Measurements from ENCODE around the gene IKZF5. TPM values are rescaled to one million over a fixed set of nuclear protein-coding genes. Genes with fewer than 3 reads are reported as not detected.

IKZF5 gene
- total and polyA plus RNA-seq, 8 donors = 12.5 to 29.7 (median 24.4) TPM

DNA sequence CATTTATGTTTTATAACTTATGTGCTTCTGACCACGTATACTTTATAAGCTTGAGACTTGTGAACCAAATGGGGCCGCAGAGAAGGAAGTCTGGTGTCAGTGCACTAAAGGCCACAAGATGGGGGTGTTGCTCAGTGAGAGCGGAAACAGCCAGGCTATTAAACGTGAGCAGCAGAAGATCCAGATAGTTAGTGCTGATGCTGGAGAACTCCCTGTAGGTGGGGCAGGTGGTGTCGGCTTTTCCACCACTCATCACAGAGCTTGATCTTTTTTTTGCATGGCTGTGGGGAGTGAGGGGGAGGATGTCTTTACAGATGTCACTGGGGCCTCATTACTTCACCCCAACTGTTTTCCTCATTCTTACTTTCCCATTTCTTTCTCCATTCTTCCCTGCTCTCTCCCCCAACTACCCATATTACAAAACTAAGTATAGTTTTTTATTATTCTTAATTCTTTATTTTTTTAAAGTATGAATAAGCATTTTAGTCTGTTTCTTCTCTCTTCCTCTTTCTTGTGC, 34.9 kb upstream of the IKZF5 start:
- peaks cover 0 to 3% of the 10 kb centered on the region in 2 donors for H3K4me1 ChIP-seq
- H3K4me3 ChIP-seq = no peak overlapping the region
- TF ChIP-seq, protein P1, sequence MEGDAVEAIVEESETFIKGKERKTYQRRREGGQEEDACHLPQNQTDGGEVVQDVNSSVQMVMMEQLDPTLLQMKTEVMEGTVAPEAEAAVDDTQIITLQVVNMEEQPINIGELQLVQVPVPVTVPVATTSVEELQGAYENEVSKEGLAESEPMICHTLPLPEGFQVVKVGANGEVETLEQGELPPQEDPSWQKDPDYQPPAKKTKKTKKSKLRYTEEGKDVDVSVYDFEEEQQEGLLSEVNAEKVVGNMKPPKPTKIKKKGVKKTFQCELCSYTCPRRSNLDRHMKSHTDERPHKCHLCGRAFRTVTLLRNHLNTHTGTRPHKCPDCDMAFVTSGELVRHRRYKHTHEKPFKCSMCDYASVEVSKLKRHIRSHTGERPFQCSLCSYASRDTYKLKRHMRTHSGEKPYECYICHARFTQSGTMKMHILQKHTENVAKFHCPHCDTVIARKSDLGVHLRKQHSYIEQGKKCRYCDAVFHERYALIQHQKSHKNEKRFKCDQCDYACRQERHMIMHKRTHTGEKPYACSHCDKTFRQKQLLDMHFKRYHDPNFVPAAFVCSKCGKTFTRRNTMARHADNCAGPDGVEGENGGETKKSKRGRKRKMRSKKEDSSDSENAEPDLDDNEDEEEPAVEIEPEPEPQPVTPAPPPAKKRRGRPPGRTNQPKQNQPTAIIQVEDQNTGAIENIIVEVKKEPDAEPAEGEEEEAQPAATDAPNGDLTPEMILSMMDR (IDR thresholded peaks at IDR 0.05) = peak; percentile 40 to 42
- intact Hi-C loops (cut with DNase I) = loop anchor here in 1 of 2 donors (5.0 kb wide), 1 partner anchor 514 kb away; no protein-coding TSS in a partner anchor
- DNase-seq (peak in 2 of 4 donors; percentile 24 to 54), ATAC-seq (peak; percentile 83)
- no peak overlapping the region for H3K27ac ChIP-seq
- no peaks in the 10 kb centered on the region for H3K9me3 ChIP-seq
- peaks cover 0 to 26% of the 10 kb centered on the region in 2 donors for H3K36me3 ChIP-seq
- H3K27me3 ChIP-seq = no peaks in the 10 kb centered on the region

DNA sequence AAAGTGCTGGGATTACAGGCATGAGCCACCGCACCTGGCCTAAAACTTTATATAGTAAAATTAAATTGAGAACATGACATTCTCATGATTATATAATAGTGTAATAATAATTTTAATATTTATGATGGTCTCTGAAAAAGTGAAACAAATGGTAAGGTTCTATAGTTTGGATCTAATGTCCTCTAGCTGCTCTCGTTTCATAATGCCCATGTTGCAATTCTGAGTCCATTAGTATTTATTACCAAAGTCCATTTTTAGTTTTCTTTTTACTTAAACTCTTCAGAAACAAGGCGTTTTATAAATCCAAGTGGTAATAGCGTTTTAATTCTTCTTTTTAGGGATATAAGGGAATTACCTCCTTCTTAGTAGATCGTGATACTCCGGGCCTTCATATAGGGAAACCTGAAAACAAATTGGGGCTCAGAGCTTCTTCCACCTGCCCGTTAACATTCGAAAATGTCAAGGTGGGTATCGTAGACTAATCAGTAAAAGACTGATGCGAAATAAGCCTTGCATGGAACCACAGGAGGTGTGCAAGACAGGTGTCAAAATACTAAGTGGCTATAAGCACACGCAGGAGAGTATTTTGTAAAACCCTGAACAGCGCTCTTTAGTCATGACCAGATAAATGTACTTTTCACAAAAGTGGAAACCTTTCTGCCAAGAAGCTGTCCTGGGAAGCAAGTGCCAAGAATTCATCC, 34.3 kb upstream of the IKZF5 start:
- Histone ChIP-seq H3K4me3 (no peak overlapping the region), H3K27me3 (no peaks in the 10 kb centered on the region), H3K9me3 (no peaks in the 10 kb centered on the region), H3K4me1 (peaks cover 0 to 3% of the 10 kb centered on the region in 2 donors), H3K36me3 (peaks cover 0 to 20% of the 10 kb centered on the region in 2 donors), H3K27ac (no peak overlapping the region)
- DNase-seq (no peak), ATAC-seq (no peak)
- intact Hi-C loops (cut with DNase I) = loop anchor here in 1 of 2 donors (5.0 kb wide), 1 partner anchor 514 kb away; no protein-coding TSS in a partner anchor
- TF ChIP-seq, protein P1 (IDR thresholded peaks at IDR 0.05) = no peak

DNA sequence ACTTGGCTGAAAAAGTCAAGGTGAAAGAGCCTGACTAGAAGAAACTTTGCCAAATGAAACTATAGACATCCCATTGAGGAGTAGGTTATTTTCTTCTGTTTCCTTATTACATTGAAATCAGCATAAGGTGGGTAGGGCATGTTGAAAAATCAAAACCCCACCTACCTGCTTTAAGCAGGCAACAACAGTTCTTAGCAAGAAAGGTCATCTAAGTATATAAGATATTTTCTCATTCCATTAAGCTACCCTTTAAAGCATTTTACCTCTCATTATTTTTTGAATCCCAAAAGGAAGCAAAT, 31.0 kb upstream of the IKZF5 start:
- DNase-seq = no peak
- Histone ChIP-seq H3K27ac (no peak overlapping the region), H3K36me3 (peaks cover 0 to 24% of the 10 kb centered on the region in 2 donors), H3K4me3 (no peak overlapping the region), H3K9me3 (no peaks in the 10 kb centered on the region), H3K4me1 (peaks cover 0 to 3% of the 10 kb centered on the region in 2 donors), H3K27me3 (no peaks in the 10 kb centered on the region)
- TF ChIP-seq, protein P1 (IDR thresholded peaks at IDR 0.05) = no peak
- no peak for ATAC-seq
- intact Hi-C loops (cut with DNase I) = no loop called here

DNA sequence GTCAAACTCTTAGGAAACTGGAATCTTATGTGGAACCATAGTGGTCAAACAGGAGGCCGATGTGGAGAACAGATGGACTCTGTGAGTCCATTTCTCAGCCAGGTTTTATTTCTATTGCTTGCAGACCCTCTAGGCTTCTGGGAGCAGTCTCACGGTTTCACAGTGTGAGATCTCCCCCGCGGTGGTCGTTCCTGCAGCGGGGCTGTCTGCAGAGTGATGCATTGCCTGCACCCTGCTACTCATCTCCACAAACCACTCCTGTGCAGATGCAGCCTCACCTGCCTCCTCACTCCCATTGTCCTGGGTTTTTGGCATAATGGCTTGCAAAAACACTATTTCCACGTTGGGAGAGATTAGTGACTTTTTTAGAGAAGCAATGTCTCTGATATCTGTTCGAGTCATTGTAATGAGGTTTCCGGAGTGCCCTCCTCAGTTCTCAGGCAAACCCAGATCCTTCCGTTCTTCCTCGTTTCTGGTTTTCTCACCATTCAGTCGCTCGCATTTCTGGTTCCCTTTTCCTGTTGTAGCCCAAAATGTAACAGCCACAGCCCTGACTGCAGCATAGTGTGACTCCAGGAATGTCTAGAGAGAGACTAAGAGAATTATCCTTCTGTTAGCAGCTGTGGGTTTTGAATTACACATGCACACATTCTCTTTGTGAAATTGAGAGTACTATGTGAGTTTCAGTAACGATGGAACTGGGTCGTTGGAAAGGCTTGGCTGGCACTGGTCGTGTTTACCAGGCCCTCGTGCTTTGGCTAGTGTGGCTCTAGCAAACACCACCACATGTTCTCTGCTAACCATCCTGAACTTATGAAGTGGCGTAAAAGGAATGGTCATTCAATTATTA, 30.4 kb upstream of the IKZF5 start:
- Histone ChIP-seq H3K36me3 (peaks cover 0 to 24% of the 10 kb centered on the region in 2 donors), H3K27me3 (no peaks in the 10 kb centered on the region), H3K4me3 (no peak overlapping the region), H3K9me3 (no peaks in the 10 kb centered on the region), H3K4me1 (peaks cover 0 to 3% of the 10 kb centered on the region in 2 donors), H3K27ac (no peak overlapping the region)
- intact Hi-C loops (cut with DNase I) = no loop called here
- peak in 1 of 4 donors; percentile 37 for DNase-seq
- TF ChIP-seq, protein P1 (IDR thresholded peaks at IDR 0.05) = no peak
- ATAC-seq = peak; percentile 88

All from left lung (tissue), 10 donors.